HG03135 (cell line): ENCODE data around the gene PLA2G3.
"Not testable (repeated sequence)": the region's sequence is repeated elsewhere in the genome, so short reads cannot be mapped to it uniquely, and the experiment has no call there.

Source experiments
- ATAC-seq: cut with Tn5 transposase; IDR thresholded peaks from one replicate; pipeline ENCODE4 v1.9.1; 2021; ENCODE audit warnings: mild to moderate bottlenecking, moderate library complexity; ENCODE audit not compliant: unreplicated experiment

Gene PLA2G3

DNA sequence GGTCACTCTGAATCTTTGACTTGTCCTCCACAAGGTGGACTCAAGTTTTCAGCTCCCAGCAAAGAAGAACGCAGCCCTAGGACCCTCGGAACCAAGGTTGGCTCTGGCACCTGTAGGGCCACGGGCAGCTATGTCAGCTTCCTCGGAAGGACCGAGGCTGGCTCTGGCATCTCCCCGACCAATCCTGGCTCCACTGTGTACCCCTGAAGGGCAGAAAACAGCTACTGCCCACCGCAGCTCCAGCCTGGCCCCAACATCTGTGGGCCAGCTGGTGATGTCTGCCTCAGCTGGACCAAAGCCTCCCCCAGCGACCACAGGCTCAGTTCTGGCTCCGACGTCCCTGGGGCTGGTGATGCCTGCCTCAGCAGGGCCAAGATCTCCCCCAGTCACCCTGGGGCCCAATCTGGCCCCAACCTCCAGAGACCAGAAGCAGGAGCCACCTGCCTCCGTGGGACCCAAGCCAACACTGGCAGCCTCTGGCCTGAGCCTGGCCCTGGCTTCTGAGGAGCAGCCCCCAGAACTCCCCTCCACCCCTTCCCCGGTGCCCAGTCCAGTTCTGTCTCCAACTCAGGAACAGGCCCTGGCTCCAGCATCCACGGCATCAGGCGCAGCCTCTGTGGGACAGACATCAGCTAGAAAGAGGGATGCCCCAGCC, 15.4 kb downstream of the PLA2G3 start:
- ATAC-seq: no peak

DNA sequence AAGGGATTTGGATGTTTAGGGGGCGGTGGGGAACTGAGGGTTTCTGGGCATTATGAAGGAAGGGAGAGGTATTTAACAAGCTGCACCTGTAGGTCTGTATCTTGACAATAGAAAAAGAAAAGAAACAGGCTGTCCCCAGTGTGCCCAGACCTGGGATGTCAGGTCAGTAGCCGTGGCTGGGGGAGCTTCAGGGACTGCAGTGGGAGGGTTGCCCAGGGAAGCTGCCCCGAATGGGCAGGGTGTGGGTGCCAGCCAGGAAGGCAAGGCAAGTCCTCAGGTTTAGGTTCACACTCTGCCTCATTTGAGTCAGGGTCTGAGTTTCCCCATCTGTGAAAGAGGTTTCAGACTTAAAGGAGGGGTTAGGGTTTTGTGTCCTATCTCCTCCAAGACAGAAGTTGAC, 16.0 kb downstream of the PLA2G3 start:
- no peak for ATAC-seq

DNA sequence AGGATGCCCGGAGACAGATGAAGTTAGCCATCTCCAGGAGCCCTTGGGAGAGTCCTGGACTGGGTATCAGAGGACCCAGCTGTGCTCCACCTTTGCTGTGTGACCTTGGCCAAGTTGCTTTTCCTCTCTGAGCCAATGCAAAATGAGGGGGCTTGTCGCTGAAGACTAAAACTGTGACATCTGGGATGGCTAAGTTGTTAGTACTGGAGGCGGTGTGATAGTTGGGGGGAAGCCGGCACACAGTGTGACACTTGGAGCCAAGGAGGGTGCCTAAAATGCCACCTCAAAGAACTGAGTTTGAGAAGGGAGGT, 17.1 kb downstream of the PLA2G3 start:
- no peak for ATAC-seq

DNA sequence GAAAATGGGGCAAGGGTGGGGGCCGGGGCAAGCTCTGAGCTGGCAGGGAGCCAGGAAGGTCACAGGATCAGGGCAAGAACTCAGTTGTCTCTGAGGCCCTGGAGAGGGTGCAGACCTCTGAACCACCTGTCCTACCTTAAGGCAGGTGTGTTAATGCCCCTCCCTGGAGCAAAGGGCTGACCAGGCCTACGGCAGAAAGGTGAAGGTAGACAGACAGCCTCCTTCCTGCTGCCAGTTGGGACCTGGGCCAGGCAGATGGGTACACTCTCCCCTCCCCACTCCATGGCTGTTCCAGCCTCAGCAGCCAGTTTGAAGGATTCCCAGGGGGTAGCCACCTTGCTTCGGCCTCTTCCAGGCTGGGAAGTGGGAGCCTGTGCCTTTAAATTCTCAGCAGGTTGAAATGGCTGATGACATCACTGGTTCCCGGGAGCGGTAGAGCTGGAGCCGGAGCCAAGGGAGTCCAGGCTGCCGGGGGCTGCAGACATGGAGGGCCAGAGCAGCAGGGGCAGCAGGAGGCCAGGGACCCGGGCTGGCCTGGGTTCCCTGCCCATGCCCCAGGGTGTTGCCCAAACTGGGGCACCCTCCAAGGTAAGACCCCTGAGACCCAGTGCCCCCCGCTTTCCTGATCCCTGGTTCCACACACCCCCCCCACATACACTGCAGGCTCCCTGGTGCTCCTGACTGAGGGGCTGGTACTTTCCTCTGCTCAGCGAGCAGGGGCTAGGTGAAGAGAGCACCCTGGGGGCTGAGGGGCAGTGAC, 17.6 kb downstream of the PLA2G3 start, which contains the start of gene INPP5J:
TSS of gene INPP5J (plus strand) at position 435 of the 760 bp plus-strand sequence. CDS start at position 484, 49 bp downstream.
- no peak for ATAC-seq

DNA sequence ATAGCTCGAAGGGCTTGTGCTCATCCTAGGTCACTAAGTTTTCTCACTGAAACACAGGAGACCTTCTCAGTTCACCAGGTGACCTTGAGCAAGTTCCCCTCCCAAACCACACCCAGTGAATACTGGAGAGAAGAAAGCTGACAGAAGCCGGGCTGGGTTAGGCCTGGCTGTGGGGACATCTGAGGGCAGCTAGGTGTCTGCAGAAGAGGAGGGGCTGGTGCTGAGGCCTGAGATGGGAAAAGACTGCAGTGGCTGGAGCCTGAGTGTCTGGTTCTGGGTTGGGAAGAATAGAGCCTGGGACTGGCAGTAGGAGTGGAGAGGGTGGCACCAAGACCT, 18.1 kb downstream of the PLA2G3 start:
- ATAC-seq: no peak

DNA sequence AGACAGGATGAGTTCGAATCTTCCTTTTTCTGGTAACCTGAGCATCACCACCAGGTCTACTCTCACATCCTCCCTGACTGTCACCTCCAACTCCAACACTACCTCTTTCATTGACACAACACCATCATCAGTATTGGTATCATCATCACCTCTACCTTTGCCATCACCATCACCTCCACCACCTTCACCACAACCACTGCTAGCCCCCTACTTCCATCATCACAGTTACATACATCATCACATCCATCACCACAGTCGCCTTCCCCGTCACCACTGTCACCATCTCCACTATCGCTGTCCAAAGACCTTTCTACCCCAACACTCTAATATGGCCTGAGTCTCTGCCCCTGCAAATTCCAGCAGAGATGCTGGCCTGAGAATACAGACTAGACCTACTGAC, 18.9 kb downstream of the PLA2G3 start:
- no peak for ATAC-seq

DNA sequence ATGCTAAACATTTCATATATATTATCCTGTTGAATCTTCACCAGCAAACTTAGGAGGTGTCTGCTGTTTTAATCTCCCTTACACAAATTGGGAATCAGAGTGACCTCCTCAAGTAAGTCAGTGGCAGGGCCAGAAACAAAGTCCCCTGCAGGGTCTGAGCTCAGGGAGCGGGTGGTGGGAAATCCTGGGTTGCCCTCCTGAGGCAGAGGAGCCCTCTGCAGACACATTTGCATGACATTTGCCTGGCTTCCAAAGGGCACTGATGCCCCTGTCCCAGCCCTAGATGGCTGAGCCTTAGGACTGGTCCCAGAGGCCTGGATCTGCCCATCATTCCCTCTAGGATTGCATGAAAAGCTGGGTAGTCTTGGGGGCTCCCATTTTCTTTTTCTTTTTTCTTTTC, 19.7 kb downstream of the PLA2G3 start:
- ATAC-seq: no peak

DNA sequence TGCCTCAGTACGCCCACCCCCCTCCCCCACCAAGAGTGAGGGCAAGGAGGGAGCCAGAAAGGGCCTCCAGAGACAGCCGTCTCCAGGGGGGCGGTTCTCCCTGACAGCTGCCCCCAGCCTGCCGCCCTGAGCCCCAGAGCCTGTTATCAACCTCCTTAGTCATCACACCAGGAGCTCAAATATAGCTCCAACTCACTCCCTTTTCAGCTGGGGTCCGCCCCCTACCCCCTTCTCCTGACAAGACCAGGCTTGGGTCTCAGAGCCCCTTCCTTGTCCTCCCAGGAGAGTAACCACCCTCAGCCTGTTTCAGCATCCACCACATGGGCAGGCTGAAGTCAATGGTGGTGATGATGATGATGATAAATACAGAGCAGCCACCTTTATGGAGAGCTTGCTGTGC, 20.1 kb downstream of the PLA2G3 start:
- no peak for ATAC-seq

DNA sequence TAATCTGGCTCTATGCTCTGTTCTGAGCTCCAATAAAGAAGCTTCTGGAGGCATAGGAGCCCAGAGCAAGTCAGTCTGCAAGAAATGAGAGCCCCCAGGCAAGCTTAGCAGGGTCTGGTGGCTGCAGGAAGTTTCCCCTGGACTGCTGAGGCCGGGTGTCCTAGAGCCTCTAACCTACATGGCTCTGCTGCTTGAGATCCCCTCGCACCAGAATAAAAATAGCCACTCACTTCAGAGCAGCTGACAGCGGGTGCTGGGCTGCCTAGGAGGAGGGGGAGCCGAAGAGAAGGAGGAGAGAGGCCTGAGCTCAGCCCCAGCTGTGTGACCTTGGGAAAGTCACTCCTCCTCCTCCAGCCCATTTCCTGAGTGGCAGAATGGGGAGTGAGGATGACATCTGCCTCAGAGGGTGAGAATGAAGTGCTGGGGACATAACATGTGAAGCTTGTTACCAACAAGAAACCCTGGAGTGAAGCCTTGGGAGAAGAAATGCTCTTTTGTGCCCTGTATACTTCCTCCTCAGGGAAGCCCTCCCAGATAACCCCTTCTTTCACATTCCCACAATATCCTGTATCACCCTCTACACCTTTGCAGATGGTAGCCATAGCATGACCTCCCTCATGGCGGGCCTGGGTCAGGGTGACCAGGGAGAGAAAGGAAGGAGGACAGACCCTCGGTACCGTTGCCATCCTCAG, 21.1 kb downstream of the PLA2G3 start:
- ATAC-seq: no peak

DNA sequence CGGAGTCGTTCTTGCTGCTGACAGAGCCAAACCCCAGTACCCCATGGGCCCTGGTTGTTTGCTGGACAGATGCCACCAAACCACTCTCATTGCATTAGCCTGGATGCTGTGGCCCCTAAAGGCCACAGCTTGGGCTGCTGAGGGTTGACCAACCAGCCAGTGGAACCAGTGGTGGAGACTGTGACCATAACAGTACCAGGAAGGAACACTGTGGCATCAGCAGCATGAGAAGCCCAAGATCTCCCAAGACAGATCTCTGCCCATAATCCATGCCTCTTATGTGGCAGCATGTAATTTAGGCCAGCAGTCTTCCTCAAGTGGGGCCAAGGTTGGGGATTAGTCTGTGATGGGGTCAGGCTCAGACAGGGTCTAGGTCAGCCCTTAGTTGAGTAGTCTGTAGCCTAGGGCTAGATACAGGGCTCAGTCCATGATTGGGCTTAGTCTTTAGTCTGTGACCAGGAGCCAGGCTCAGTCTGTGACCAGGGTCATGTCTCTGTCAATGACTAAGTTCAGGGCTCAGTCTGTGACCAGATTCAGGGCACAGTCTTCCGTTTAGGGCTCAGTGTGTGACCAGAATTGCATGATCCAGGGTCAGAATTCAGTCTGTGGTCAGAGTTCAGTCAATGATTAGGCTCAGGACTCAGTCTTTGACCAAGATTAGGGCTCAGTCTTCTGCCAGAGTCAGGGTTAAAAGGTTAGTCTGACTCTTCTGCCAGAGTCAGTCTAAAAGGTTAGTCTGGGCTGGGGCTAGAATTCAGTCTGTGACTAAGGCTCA, 22.1 kb downstream of the PLA2G3 start:
- ATAC-seq: no peak

DNA sequence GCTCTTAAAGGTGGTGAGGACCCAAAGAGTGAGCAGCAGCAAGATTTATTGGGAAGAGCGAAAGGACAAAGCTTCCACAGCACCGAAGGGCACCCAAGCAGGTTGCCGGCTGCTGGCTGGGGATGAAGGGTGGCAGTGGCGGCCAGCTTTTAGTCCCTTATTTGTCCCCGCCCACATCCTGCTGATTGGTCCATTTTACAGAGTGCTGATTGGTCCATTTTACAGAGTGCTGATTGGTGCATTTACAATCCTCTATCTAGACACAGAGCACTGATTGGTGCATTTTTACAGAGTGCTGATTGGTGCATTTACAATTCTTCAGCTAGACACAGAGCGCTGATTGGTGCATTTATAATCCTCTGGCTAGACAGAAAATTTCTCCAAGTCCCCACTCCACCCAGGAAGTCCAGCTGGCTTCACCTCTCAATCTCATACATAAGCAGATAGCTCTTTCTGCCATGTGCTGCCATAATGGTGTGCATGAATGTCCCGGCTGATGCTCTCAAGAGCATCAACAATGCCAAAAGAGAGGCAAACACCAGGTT, 27.7 kb downstream of the PLA2G3 start:
- not testable (repeated sequence) for ATAC-seq

DNA sequence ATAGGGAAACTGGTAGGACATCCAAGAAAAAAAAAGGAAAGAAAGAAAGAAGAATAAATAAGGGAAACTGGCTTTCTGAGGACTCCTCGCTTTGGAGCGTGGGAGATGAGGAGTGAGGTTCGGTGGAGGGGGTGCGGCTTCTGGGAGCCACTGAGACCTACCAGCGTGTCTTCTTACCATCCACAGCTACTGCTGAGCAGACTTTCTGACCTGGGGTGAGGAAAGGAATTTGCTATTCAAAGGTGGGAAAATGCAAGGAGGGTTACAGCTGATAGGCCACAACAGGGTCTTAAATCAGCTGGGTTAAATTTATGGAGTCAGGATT, 32.5 kb downstream of the PLA2G3 start:
- ATAC-seq: peak; percentile 17

DNA sequence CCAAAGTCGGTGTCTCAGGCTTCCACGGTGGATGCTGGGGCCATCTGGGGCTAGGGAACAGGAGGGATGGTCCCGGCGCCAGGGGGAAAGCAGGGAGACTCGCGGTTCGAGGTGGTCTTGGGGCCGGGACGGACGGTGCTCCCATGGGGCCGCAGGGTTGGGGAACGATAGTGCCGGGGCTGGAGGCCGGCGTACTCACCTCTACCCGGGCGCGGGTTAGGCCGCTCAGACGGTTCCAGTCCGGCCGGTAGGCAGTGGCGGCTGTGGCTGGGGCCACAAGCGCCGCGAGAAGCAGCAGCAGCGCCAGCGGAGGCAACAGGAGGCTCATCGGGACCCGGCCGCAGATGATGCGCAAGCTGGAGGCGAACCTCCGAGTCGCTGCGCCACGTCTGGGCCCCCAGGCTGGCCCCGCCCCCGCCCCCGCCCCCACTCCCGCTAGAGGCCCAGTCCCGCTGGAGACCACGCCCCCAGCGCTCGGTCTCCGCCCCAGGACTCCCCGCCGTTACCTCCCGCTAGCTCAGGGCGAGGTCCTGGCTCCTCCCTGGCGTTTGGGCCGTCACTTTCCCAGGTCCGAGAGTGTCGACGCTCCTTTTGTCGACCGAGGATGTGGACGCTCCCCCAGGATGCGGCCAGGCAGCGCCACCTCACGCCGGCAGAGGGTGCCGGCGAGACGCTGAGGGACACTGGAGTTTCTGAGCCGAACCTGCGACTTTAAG, 33.0 kb downstream of the PLA2G3 start, which contains the start of gene SELENOM:
TSS of gene SELENOM (minus strand) at position 391 of the 716 bp plus-strand sequence. CDS start at position 328, 63 bp downstream.
- peak; percentile 92 for ATAC-seq

DNA sequence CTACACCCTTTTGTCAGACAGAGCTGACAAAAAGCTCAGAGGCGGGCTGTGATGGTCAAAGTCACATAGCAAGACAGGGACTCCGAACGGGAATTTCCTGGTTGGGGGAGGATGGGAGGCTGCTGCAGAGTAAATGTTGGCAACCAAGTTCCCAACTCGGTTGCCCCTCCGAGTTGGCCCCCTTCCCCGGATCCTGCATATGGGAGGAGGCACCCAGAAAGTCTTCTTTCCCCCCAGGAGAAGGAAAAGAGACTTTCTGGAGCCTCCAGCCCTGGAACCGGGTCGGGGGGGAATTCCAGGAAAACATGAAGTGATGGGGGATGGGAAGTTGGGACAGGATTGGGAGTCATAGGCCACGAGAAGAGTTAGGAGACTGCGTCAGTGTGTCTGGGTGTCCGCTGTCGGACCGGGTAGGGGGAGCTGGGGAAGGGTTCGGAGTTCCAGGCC, 33.6 kb downstream of the PLA2G3 start:
- ATAC-seq: no peak

DNA sequence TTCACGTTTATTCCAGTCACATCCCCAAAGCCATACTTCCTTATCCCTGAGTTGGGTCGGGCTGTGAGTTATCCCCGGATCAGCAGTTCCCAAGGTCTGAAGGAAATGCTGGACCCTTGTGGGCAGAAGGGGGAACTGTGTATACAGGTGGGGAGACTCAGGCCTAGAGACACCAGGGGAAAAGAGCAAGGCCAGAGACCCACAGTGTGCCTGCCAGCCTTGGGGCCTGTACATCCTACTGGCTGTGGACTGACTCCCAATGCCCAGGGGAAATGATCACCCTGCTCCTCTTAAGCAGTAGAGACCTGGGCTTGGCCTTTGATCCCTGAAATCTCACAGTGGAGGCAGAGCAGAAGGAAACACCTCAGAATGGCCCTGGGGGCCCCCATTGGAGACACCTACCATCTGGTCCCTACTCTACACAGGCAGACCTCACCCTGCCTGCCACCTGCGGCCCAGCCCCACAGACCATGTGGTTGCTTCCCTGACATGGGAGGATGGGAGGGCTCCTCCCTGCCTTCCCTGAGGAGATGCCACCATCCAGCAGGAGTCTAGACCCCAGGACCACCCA, 34.2 kb downstream of the PLA2G3 start:
- no peak for ATAC-seq

DNA sequence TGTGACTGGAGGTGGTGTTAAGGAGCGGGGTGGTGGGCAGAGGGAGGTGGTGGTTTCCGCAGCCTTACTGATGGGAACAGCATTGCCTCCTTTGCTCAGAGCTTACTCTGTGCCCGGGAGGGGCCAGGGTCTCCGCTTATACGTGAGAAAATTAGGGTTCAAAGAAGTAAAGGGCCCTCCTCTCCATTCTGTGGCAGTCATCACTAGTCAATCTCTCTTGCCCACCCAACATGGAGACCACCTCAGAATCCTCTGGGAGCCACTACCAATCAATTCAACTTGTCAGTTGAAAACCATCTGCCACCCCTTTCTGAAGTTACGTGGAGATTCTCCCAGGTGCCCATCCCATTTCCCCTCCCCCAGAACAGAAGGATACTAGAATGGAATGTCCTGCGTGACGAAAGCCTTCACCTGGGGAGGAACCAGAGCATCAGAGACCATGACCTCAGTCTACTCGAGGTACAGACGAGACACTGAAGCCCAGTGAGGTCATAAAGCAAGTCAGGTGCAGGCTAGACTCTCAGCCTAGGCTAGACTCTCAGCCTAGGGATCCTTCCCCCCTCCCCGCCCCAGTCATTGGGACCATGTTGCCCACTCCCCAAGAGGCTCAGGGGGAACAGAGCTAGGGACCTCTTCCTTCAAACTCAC, 34.9 kb downstream of the PLA2G3 start:
- no peak for ATAC-seq

DNA sequence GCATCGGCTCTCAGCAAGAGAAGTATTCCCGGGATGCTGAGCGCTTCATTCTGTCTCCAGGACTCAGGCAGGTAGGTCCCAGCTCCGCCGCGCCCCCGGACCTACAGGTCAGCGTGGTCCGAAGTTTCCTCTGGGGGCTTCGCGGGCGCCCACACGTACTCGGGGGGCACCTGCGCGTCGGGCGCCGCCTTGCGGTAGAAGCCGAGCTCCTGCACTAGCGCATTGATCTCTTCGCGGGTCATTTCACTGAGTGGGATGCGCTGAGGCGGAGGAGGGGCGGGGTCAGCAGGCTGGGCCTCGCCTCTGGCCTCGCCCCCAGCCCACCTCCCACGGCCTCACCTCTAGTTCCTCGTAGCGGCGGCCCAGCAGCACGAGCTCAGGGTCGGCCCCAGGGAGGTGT, 35.4 kb downstream of the PLA2G3 start:
- no peak for ATAC-seq

DNA sequence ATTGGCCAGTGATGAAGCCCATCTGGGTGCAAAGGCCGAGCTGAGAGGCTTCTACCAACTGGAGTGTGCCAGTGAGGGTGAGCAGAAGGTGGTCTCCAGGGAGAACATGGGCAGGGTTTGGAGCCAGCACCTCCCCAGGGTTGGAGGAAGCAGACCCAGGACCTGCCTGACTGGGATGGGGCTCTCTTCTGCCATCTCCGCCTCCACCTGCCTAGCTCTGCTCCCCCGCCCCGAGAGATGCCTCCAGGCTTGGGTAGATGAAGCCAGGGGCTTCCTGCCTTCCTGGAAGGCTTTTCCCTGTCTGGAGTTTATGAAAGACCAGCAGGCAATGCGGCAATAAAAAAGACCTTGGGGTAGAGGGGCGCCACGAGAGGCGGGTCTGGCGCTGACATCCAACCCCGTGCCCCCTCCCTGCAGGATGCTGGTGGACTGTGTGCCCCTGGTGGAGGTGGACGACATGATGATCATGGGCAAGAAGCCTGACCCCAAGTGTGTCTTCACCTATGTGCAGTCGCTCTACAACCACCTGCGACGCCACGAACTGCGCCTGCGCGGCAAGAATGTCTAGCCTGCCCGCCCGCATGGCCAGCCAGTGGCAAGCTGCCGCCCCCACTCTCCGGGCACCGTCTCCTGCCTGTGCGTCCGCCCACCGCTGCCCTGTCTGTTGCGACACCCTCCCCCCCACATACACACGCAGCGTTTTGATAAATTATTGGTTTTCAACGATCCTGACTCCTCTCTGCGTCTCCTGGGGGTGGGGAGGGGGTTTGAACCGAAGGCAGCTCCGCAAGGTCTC, 36.2 kb downstream of the PLA2G3 start:
- no peak for ATAC-seq

DNA sequence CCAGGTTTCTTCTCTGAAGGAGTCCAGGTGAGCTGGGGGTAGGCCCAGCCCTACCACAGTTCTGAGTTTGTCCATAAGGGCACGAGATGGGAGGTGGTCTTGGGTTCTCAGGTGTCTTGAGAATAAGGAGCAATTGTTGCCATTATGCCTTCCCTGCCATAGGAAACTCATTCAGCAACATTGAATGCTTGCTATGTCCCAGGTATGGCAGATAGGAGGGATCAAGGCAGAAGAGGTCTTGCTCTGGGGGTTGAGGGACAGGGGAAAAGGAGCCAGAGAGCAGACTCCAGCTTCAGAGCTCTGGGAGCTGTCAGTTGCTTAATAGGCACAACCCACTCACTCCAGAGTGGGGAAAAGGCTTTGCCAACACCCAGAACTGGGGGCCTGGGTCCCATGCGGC, 37.2 kb downstream of the PLA2G3 start:
- ATAC-seq: no peak
